NCI-H2196 (cell line): ENCODE measurements around the gene RASGRP2.

Source experiments
- DNase-seq: peaks from one replicate; lab custom pipeline; 2025; ENCODE audit not compliant: unreplicated experiment; lab: John Stamatoyannopoulos, UW

RASGRP2 gene

GRCh38 chr11:64698427-64698826 lies 45.5 kb downstream of the RASGRP2 start:
- DNase-seq = no peak

GRCh38 chr11:64697663-64698375 lies 46.1 kb downstream of the RASGRP2 start:
- DNase-seq = no peak

- no peak for DNase-seq
These were observed 47.9 kb downstream of the RASGRP2 start for GRCh38 chr11:64696045-64696444.

DNA sequence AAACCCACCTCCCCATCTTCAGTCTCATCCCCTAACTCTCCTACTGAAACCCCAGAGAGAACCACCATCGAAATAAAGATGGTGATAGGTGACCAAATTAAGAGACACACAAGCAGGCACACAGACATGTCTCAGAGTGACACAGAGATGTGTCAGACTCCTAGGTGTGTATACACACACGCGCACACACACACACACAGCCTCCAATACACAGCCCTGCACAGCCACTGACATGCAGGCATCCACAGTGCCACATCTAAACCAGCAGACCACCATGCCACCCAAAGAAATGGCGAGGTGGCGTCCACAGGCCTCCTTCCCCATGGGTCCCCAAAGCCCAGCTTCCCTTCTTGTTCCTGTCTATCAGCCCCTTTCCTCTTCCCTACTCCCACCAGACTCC lies 48.4 kb downstream of the RASGRP2 start:
- no peak for DNase-seq

- peak; percentile 80 for DNase-seq
These were observed 49.0 kb downstream of the RASGRP2 start for GRCh38 chr11:64694821-64695365.

DNA sequence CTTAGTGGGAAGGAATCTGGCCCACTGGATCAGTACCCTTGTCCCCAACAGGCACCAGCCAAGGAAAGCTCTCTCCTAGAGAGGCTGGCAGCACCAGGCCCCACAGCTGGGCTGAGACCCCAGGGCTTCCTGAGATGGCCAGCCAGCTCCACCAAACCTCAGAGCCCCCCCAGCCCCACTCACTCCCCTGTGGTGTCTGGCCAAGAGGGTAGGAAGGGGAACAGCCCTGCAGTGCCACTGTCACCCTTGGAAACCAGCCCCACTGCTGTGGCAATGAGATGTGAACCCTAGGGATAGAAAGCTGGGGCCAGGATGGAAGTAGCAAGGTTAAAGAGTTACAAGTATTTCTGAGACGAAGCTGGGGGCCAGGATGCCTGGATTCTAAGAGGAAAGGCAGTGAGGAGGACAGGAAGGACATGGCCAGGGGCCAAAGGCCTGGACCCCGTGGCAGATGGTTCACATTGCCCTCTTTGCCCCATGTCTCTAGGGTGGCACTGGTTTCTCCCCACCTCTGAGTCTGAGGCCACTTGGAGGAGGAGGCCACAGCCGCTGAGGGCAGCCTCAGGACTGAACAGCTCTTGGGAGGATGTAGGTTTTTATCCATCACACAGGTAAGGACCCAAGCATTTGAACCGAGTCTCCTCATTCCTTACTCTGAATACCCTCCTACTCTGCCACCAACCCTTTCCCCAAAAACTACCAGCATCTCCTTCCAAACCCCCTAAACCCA lies 49.8 kb downstream of the RASGRP2 start:
- no peak for DNase-seq

GRCh38 chr11:64692764-64693331 lies 51.1 kb downstream of the RASGRP2 start:
- DNase-seq = no peak

DNA sequence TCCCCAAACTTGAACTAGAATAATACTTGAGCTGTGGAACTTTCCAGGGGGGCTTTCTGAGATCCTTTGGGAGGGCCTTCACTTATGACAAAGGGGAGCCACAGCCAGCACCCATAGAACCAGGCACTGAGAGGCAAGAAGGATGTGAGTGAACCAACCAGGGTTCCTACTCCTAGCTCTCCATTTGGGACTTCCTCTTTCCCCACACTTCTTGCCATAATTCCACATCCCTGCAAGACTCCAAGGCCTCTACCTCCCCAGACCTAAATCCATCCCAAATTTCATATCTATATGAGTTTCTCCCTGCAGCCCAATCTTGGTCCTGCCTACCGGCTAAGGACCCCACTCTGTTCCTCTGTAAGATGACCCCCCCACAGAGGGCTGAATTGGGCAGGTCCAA lies 52.4 kb downstream of the RASGRP2 start:
- no peak for DNase-seq

DNA sequence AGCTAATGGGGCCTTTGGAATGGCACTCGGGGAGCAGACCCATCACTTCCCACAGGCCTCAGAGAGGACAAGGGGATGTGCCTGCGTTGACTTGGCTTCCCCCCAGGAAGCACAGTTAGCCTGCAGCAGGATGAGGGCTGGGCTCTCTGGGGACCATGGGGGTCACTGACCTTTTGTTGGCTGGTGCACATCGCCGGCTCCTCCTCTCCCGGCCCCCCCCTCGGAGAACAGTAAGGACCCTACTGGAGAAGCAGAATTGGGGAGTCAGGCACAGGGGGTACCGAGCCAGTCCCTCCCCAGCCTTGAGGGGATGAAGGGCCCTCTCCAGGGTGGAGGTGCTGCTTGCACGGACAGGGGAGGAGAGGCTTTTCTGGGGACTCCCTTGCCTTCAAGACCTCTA lies 53.7 kb downstream of the RASGRP2 start:
- no peak for DNase-seq

DNA sequence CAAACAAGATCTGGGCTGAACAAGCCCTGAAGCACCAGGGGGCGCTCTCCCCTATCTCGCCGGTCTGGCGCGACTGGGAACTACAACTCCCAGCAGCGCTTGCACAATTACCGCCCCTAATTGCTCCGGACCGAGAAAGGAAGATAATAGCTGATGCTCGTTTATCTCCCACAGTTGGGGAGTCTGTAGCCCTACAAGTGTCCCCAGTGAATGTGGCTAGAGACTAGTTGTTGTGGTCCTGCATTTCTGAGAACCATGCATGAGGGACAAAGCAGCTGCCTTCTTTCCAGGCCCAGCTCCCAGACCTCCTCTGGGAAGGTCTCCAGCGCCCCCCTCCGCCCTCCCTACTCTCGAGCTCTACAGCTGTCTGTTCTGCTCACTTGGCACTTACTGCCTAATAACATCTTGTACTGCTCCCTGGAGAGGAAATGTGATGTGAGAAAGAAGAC lies 55.4 kb downstream of the RASGRP2 start:
- peak; percentile 88 for DNase-seq

- DNase-seq = peak; percentile 12
These were observed 56.1 kb downstream of the RASGRP2 start for GRCh38 chr11:64687643-64688533.

DNA sequence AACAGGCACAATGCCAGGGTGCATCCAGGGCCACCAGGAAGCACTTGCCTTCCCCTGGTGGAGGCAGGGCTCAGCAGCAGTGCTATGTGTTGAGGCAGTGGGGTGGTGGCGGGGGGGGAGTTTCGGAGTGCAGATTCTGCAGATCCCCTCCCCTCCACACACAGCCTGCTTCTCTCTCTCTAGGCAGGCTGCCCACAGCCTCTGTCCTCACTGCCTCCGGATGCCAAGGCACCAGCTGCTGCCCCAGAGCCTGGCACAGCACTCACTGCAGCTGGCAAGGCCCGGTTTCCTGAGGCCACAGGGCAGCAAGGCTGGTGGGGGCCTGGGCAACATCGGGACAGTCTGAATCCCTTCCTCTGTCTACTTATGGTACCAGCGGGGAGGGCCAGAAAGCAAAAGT lies 56.7 kb downstream of the RASGRP2 start:
- peak; percentile 76 for DNase-seq

DNA sequence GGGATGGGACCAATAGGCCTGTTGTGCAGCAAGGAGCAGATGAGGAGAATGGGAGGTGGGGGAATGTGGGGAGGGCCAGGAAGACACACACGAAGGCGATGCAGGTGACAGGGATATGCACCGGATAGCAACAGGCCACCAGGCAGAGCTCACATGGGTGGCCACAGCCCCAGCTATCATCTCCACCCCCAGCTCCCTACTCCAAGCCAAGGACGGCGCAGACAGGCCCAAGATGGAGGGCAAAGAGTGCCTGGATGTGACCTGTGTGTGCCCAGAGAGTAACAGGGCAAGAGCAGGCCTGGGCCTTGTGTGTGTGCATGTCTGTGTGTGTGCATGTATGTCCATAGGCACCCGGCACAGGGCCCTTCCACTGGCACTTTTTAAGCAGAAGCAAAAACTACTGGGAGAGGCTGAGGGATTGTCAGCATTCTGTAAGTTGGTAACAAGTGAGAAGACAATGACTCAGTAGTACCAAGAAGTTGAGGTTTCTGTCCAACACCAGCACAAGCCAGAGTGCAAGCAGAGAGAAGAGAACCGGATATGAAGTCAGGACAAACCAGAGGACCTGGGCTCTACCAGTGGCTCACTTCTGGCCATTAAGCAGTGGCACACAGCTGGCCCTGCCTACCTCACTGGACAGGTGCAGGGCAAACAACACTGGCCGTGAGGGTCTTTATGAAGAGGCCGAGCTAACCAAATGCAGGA lies 57.3 kb downstream of the RASGRP2 start:
- DNase-seq = no peak

- no peak for DNase-seq
These were observed 58.4 kb downstream of the RASGRP2 start for GRCh38 chr11:64685536-64685935.

DNA sequence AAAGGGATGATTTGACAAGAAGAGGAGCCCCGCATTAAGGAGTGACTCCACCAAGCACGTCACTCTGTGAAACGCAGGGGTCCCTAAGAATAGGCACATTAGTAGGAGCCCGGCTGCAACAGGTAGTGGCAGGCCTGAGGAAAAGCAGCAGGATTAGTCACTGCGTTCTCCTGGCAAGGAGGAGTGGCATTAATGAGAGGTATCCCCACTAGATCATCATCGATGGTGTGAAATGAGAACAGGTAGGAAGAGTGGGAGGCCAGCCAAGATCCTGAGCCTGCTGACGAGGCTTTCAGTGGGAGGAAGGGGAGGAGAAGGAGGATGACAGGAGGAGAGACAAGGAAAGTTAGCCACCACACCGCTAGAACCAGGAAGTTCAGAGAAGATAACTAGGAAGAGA lies 59.6 kb downstream of the RASGRP2 start:
- no peak for DNase-seq

DNA sequence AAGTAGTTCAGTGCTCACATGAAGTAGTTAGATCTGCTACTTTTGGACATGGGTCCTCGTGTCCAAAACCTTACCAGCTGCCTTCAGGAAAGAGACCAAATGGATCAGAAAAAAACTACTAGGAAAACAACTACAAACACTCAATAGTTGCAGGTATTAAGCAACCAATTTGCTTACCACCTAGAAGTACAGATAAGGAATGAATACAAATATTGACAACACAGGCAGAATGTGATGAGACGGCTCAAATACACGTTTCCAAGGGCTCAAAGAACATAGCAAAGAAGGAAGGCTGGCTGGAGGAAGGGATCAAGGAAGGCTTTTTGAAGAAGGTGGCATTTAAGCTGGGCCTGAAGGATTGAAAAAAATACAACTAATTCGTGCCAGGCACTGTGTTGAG lies 62.8 kb downstream of the RASGRP2 start:
- no peak for DNase-seq

DNA sequence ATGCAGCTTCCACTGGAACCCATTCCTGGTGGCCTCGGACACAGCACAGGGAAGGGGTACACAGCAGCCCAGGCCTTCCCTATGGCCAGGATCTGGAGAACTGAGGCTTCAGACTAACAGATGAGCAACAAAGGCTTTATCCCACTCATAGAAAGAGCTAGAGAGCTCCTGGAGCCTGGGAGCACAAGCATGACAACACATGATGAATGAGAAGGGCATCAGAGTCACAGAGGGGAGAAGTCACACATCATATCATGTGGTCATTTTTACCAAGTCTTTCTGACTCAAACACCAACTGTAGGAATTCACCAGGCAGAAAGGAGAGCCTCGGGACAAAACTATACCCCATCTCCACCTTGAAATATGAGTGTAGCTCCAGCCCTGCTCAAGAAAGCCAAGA lies 64.1 kb downstream of the RASGRP2 start:
- DNase-seq = no peak

GRCh38 chr11:64677441-64678023 lies 66.4 kb downstream of the RASGRP2 start:
- DNase-seq = no peak
